ENCODE data around the gene ZBED6. TPM values are rescaled to one million over a fixed set of nuclear protein-coding genes. Genes with fewer than 3 reads are reported as not detected.
"Not testable (repeated sequence)": the region's sequence is repeated elsewhere in the genome, so short reads cannot be mapped to it uniquely, and the experiment has no call there.

The ZBED6 gene
- total and polyA plus RNA-seq, 2 experiments from 2014 or later, result 2.5 to 4.8 TPM

DNA sequence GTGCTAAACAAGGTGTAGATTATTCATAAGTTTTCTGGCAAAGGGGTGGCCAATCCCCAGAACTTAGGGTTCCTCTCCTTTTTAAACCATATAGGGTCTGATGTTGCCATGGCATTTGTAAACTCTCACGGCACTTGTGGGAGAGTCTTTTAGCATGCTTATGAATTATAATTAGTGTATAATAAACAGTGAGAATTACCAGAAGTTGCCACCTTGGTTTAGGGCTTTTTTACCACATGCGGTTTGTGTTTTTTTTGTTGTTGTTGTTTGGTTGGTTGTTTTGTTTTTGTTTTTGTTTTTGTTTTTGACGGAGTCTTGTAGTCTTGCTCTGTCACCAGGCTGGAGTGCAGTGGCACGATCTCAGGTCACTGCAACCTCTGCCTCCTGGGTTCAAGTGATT, 39.4 kb upstream of the ZBED6 start (continued):
- TF ChIP-seq, protein P1, sequence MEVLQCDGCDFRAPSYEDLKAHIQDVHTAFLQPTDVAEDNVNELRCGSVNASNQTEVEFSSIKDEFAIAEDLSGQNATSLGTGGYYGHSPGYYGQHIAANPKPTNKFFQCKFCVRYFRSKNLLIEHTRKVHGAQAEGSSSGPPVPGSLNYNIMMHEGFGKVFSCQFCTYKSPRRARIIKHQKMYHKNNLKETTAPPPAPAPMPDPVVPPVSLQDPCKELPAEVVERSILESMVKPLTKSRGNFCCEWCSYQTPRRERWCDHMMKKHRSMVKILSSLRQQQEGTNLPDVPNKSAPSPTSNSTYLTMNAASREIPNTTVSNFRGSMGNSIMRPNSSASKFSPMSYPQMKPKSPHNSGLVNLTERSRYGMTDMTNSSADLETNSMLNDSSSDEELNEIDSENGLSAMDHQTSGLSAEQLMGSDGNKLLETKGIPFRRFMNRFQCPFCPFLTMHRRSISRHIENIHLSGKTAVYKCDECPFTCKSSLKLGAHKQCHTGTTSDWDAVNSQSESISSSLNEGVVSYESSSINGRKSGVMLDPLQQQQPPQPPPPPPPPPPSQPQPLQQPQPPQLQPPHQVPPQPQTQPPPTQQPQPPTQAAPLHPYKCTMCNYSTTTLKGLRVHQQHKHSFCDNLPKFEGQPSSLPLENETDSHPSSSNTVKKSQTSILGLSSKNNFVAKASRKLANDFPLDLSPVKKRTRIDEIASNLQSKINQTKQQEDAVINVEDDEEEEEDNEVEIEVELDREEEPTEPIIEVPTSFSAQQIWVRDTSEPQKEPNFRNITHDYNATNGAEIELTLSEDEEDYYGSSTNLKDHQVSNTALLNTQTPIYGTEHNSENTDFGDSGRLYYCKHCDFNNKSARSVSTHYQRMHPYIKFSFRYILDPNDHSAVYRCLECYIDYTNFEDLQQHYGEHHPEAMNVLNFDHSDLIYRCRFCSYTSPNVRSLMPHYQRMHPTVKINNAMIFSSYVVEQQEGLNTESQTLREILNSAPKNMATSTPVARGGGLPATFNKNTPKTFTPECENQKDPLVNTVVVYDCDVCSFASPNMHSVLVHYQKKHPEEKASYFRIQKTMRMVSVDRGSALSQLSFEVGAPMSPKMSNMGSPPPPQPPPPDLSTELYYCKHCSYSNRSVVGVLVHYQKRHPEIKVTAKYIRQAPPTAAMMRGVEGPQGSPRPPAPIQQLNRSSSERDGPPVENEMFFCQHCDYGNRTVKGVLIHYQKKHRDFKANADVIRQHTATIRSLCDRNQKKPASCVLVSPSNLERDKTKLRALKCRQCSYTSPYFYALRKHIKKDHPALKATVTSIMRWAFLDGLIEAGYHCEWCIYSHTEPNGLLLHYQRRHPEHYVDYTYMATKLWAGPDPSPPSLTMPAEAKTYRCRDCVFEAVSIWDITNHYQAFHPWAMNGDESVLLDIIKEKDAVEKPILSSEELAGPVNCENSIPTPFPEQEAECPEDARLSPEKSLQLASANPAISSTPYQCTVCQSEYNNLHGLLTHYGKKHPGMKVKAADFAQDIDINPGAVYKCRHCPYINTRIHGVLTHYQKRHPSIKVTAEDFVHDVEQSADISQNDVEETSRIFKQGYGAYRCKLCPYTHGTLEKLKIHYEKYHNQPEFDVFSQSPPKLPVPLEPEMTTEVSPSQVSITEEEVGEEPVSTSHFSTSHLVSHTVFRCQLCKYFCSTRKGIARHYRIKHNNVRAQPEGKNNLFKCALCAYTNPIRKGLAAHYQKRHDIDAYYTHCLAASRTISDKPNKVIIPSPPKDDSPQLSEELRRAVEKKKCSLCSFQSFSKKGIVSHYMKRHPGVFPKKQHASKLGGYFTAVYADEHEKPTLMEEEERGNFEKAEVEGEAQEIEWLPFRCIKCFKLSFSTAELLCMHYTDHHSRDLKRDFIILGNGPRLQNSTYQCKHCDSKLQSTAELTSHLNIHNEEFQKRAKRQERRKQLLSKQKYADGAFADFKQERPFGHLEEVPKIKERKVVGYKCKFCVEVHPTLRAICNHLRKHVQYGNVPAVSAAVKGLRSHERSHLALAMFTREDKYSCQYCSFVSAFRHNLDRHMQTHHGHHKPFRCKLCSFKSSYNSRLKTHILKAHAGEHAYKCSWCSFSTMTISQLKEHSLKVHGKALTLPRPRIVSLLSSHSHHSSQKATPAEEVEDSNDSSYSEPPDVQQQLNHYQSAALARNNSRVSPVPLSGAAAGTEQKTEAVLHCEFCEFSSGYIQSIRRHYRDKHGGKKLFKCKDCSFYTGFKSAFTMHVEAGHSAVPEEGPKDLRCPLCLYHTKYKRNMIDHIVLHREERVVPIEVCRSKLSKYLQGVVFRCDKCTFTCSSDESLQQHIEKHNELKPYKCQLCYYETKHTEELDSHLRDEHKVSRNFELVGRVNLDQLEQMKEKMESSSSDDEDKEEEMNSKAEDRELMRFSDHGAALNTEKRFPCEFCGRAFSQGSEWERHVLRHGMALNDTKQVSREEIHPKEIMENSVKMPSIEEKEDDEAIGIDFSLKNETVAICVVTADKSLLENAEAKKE (CRISPR knock-in tag; IDR thresholded peaks at IDR 0.05), result no peak

DNA sequence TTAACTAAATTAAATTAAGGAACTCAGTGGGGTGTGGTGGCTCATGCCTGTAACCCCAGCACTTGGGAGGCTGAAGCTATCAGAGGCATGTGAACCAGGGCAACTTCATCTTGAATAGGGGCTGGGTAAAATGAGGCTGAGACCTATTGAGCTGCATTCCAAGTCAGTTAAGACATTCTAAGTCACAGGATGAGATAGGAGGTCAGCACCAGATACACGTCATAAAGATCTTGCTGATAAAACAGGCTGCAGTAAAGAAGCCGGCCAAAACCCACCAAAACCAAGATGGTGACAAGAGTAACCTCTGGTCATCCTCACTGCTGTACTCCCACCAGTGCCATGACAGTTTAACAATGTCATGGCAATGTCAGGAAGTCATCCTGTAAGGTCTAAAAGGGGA, 36.7 kb upstream of the ZBED6 start:
- not testable (repeated sequence) for H3K79me2 ChIP-seq (replicated peaks; ENCODE audit: insufficient read depth); H3K36me3 ChIP-seq (ENCODE audit: insufficient read depth); H3K27me3 ChIP-seq (ENCODE audit: insufficient read depth); ATAC-seq; H3K4me2 ChIP-seq; H3K4me1 ChIP-seq (ENCODE audit: insufficient read depth); DNase-seq (ENCODE audit: low spot score); H3F3A ChIP-seq (replicated peaks; ENCODE audit: low read depth); H3K9me2 ChIP-seq (ENCODE audit: insufficient read depth); H3K4me3 ChIP-seq; H2AFZ ChIP-seq; H3K36me3 Mint-ChIP-seq (ENCODE audit: low read depth); H4K20me1 ChIP-seq (replicated peaks; ENCODE audit: insufficient read depth); H3K4me3 Mint-ChIP-seq; H3K4me1 Mint-ChIP-seq; H3K9me3 Mint-ChIP-seq; H3K27ac Mint-ChIP-seq; H3K27ac ChIP-seq (ENCODE audit: low read depth); H3K27me3 Mint-ChIP-seq (ENCODE audit: insufficient read depth, low read depth, poor library complexity)

DNA sequence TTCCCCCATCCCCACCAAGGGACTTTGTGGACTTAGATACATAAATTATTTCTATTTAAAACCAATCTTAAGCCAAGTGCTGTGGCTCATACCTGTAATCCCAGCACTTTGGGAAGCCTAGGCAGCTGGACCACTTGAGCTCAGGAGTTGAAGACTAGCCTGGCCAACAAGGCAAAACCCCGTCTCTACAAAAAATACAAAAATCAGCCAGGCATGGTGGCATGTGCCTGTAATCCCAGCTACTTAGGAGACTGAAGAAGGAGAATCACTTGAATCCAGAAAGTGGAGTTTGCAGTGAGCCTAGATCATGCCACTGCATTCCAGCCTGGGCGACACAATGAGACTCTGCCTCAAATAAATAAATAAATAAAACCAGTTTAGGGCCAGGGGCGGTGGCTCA, 34.9 kb upstream of the ZBED6 start:
- Mint-ChIP-seq H3K36me3 (ENCODE audit: low read depth) (no peaks in the 10 kb centered on the region), H3K27ac (no peak overlapping the region), H3K27me3 (ENCODE audit: insufficient read depth, low read depth, poor library complexity) (peaks cover under 1% of the 10 kb centered on the region), H3K4me3 (no peak overlapping the region), H3K9me3 (no peaks in the 10 kb centered on the region), H3K4me1 (no peaks in the 10 kb centered on the region)
- Histone ChIP-seq H3K79me2 (replicated peaks; ENCODE audit: insufficient read depth) (no peaks in the 10 kb centered on the region), H3K27ac (ENCODE audit: low read depth) (no peak overlapping the region), H3K4me3 (no peak overlapping the region), H3K4me1 (ENCODE audit: insufficient read depth) (peaks cover 3% of the 10 kb centered on the region; the same call in 1 of the 2 replicates), H3K4me2 (no peak overlapping the region), H3F3A (replicated peaks; ENCODE audit: low read depth) (no peaks in the 10 kb centered on the region), H3K27me3 (ENCODE audit: insufficient read depth) (no peaks in the 10 kb centered on the region), H2AFZ (no peak overlapping the region), H4K20me1 (replicated peaks; ENCODE audit: insufficient read depth) (no peaks in the 10 kb centered on the region), H3K36me3 (ENCODE audit: insufficient read depth) (no peaks in the 10 kb centered on the region), H3K9me2 (ENCODE audit: insufficient read depth) (0 out of 2 replicates have a peak, but pooled peaks cover 3% of the 10 kb centered on the region)
- TF ChIP-seq, protein P2, sequence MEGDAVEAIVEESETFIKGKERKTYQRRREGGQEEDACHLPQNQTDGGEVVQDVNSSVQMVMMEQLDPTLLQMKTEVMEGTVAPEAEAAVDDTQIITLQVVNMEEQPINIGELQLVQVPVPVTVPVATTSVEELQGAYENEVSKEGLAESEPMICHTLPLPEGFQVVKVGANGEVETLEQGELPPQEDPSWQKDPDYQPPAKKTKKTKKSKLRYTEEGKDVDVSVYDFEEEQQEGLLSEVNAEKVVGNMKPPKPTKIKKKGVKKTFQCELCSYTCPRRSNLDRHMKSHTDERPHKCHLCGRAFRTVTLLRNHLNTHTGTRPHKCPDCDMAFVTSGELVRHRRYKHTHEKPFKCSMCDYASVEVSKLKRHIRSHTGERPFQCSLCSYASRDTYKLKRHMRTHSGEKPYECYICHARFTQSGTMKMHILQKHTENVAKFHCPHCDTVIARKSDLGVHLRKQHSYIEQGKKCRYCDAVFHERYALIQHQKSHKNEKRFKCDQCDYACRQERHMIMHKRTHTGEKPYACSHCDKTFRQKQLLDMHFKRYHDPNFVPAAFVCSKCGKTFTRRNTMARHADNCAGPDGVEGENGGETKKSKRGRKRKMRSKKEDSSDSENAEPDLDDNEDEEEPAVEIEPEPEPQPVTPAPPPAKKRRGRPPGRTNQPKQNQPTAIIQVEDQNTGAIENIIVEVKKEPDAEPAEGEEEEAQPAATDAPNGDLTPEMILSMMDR (conservative IDR thresholded peaks at IDR 0.05; ENCODE audit: low read depth in 2 of 2), result no peak
- TF ChIP-seq ZNF331 (CRISPR knock-in tag; IDR thresholded peaks at IDR 0.05; ENCODE audit: low read depth), result no peak
- no peak for TF ChIP-seq POLR2AphosphoS5 (IDR thresholded peaks at IDR 0.05; ENCODE audit: low read depth)
- no peak for TF ChIP-seq EZH2 (IDR thresholded peaks at IDR 0.05; ENCODE audit: low read depth, unreplicated experiment)
- TF ChIP-seq, protein P3, sequence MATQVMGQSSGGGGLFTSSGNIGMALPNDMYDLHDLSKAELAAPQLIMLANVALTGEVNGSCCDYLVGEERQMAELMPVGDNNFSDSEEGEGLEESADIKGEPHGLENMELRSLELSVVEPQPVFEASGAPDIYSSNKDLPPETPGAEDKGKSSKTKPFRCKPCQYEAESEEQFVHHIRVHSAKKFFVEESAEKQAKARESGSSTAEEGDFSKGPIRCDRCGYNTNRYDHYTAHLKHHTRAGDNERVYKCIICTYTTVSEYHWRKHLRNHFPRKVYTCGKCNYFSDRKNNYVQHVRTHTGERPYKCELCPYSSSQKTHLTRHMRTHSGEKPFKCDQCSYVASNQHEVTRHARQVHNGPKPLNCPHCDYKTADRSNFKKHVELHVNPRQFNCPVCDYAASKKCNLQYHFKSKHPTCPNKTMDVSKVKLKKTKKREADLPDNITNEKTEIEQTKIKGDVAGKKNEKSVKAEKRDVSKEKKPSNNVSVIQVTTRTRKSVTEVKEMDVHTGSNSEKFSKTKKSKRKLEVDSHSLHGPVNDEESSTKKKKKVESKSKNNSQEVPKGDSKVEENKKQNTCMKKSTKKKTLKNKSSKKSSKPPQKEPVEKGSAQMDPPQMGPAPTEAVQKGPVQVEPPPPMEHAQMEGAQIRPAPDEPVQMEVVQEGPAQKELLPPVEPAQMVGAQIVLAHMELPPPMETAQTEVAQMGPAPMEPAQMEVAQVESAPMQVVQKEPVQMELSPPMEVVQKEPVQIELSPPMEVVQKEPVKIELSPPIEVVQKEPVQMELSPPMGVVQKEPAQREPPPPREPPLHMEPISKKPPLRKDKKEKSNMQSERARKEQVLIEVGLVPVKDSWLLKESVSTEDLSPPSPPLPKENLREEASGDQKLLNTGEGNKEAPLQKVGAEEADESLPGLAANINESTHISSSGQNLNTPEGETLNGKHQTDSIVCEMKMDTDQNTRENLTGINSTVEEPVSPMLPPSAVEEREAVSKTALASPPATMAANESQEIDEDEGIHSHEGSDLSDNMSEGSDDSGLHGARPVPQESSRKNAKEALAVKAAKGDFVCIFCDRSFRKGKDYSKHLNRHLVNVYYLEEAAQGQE (IDR thresholded peaks at IDR 0.05; ENCODE audit: unreplicated experiment), result no peak
- TF ChIP-seq ZNF114 (CRISPR knock-in tag; IDR thresholded peaks at IDR 0.05), result no peak
- TF ChIP-seq CREB1 (CRISPR knock-in tag; IDR thresholded peaks at IDR 0.05; ENCODE audit: low read depth), result no peak
- no peak for TF ChIP-seq EZH2phosphoT487 (IDR thresholded peaks at IDR 0.05; ENCODE audit: unreplicated experiment)
- no peak for DNase-seq (ENCODE audit: low spot score)
- no peak for ATAC-seq
